ENCODE results near the gene MED13L.

MED13L gene

GRCh38 chr12:116210131-116210530 is 67.4 kb downstream of the MED13L start:
- H3K27me3 ChIP-seq (ENCODE audit: low read length), result no peaks in the 10 kb centered on the region
- H3K4me2 ChIP-seq (ENCODE audit: low read depth, low read length, poor library complexity, severe bottlenecking), result no peak overlapping the region
- no peaks in the 10 kb centered on the region for H3K36me3 ChIP-seq (ENCODE audit: low read length)
- H3F3A ChIP-seq (ENCODE audit: insufficient read depth), result no peaks in the 10 kb centered on the region
- no peaks in the 10 kb centered on the region for H3K9me2 ChIP-seq (replicated peaks; ENCODE audit: insufficient read depth, low read length)
- H4K20me1 ChIP-seq (ENCODE audit: low read depth, low read length), result peaks cover 26% of the 10 kb centered on the region
- H3K9ac ChIP-seq (ENCODE audit: low read length), result no peak overlapping the region
- H3K27ac ChIP-seq (ENCODE audit: low read depth, low read length), result no peak overlapping the region
- H3K79me2 ChIP-seq (ENCODE audit: insufficient read depth, low read length), result no peaks in the 10 kb centered on the region; the same call in none of the 2 replicates
- no peaks in the 10 kb centered on the region for H3K9me3 ChIP-seq (ENCODE audit: insufficient read depth, low read length)
- H2AFZ ChIP-seq (ENCODE audit: low read depth, low read length, severe bottlenecking), result no peak overlapping the region
- TF ChIP-seq EZH2phosphoT487 (conservative IDR thresholded peaks at IDR 0.05; ENCODE audit: low read length) (no peak), CTCF (IDR thresholded peaks at IDR 0.05; ENCODE audit: insufficient read depth, low read length, poor library complexity, severe bottlenecking) (no peak)
- H3K4me3 ChIP-seq (ENCODE audit: insufficient read depth, low read length, poor library complexity, severe bottlenecking), result no peak overlapping the region

GRCh38 chr12:116209503-116209902 is 68.0 kb downstream of the MED13L start:
- Histone ChIP-seq H3F3A (ENCODE audit: insufficient read depth) (no peaks in the 10 kb centered on the region), H3K27me3 (ENCODE audit: low read length) (no peaks in the 10 kb centered on the region), H3K4me3 (ENCODE audit: insufficient read depth, low read length, poor library complexity, severe bottlenecking) (no peak overlapping the region), H3K27ac (ENCODE audit: low read depth, low read length) (no peak overlapping the region), H3K36me3 (ENCODE audit: low read length) (no peaks in the 10 kb centered on the region), H3K9me2 (replicated peaks; ENCODE audit: insufficient read depth, low read length) (no peaks in the 10 kb centered on the region), H3K4me2 (ENCODE audit: low read depth, low read length, poor library complexity, severe bottlenecking) (no peak overlapping the region), H2AFZ (ENCODE audit: low read depth, low read length, severe bottlenecking) (no peak overlapping the region), H3K9me3 (ENCODE audit: insufficient read depth, low read length) (no peaks in the 10 kb centered on the region), H3K79me2 (ENCODE audit: insufficient read depth, low read length) (no peaks in the 10 kb centered on the region; the same call in none of the 2 replicates), H3K9ac (ENCODE audit: low read length) (no peak overlapping the region), H4K20me1 (ENCODE audit: low read depth, low read length) (peaks cover 20% of the 10 kb centered on the region)
- TF ChIP-seq EZH2phosphoT487 (conservative IDR thresholded peaks at IDR 0.05; ENCODE audit: low read length), result no peak

- Histone ChIP-seq H3F3A (ENCODE audit: insufficient read depth) (no peaks in the 10 kb centered on the region), H2AFZ (ENCODE audit: low read depth, low read length, severe bottlenecking) (no peak overlapping the region), H3K4me2 (ENCODE audit: low read depth, low read length, poor library complexity, severe bottlenecking) (no peak overlapping the region), H3K9ac (ENCODE audit: low read length) (no peak overlapping the region), H3K36me3 (ENCODE audit: low read length) (no peaks in the 10 kb centered on the region), H3K9me2 (replicated peaks; ENCODE audit: insufficient read depth, low read length) (no peaks in the 10 kb centered on the region), H3K27me3 (ENCODE audit: low read length) (no peaks in the 10 kb centered on the region), H3K4me3 (ENCODE audit: insufficient read depth, low read length, poor library complexity, severe bottlenecking) (no peak overlapping the region), H4K20me1 (ENCODE audit: low read depth, low read length) (peaks cover 11% of the 10 kb centered on the region), H3K9me3 (ENCODE audit: insufficient read depth, low read length) (no peaks in the 10 kb centered on the region), H3K27ac (ENCODE audit: low read depth, low read length) (no peak overlapping the region), H3K79me2 (ENCODE audit: insufficient read depth, low read length) (no peaks in the 10 kb centered on the region; the same call in none of the 2 replicates)
- no peak for TF ChIP-seq CTCF (IDR thresholded peaks at IDR 0.05; ENCODE audit: insufficient read depth, low read length, poor library complexity, severe bottlenecking)
- no peak for TF ChIP-seq EZH2phosphoT487 (conservative IDR thresholded peaks at IDR 0.05; ENCODE audit: low read length)
Measured at GRCh38 chr12:116207274-116207673, 70.2 kb downstream of the MED13L start.

- TF ChIP-seq CTCF (IDR thresholded peaks at IDR 0.05; ENCODE audit: insufficient read depth, low read length, poor library complexity, severe bottlenecking) (no peak), EZH2phosphoT487 (conservative IDR thresholded peaks at IDR 0.05; ENCODE audit: low read length) (no peak)
- Histone ChIP-seq H2AFZ (ENCODE audit: low read depth, low read length, severe bottlenecking) (no peak overlapping the region), H3K9me2 (replicated peaks; ENCODE audit: insufficient read depth, low read length) (no peaks in the 10 kb centered on the region)
Measured at GRCh38 chr12:116206828-116207227, 70.7 kb downstream of the MED13L start.

More at GRCh38 chr12:116206828-116207227, 70.7 kb downstream of the MED13L start:
- Histone ChIP-seq H4K20me1 (ENCODE audit: low read depth, low read length) (peaks cover 7% of the 10 kb centered on the region), H3K27me3 (ENCODE audit: low read length) (no peaks in the 10 kb centered on the region), H3K27ac (ENCODE audit: low read depth, low read length) (no peak overlapping the region), H3K36me3 (ENCODE audit: low read length) (no peaks in the 10 kb centered on the region), H3K79me2 (ENCODE audit: insufficient read depth, low read length) (no peaks in the 10 kb centered on the region; the same call in none of the 2 replicates), H3K4me3 (ENCODE audit: insufficient read depth, low read length, poor library complexity, severe bottlenecking) (no peak overlapping the region), H3F3A (ENCODE audit: insufficient read depth) (no peaks in the 10 kb centered on the region), H3K9me3 (ENCODE audit: insufficient read depth, low read length) (no peaks in the 10 kb centered on the region), H3K4me2 (ENCODE audit: low read depth, low read length, poor library complexity, severe bottlenecking) (no peak overlapping the region), H3K9ac (ENCODE audit: low read length) (no peak overlapping the region)

Data from SU-DHL-6 (cell line).